GM12878 (cell line): ENCODE results near the gene OR5K1. TPM values are rescaled to one million over a fixed set of nuclear protein-coding genes. Genes with fewer than 3 reads are reported as not detected.

Source experiments
- ATAC-seq: fragments of 200-7000 bp; cut with Tn5 transposase; 3 replicates; pipeline ENCODE4 v1.9.1; 2020; ENCODE audit warnings: mild to moderate bottlenecking, moderate library complexity
- BruUV-seq: library from RNA; stranded (reverse); fragments of 400-500 nt; replicated peaks from 2 replicates; lab custom pipeline; 2021; lab: Mats Ljungman, UMichigan
- CTCF ChIA-PET: fragments of 300-600 bp; sonication (Branson Sonifier 250); formaldehyde crosslinking; extraction: SDS; loops from one replicate; lab custom pipeline; 2021; ENCODE audit warnings: inconsistent platforms; lab: Yijun Ruan, JAX
- POLR2A ChIA-PET: fragments of 350-600 bp; formaldehyde crosslinking; extraction: SDS; loops from one replicate; lab custom pipeline; 2021; ENCODE audit warnings: inconsistent platforms; lab: Charles Lee
- RAD21 ChIA-PET: fragments of 300-600 bp; sonication (Branson Sonifier 250); formaldehyde crosslinking; loops from one replicate; lab custom pipeline; 2023; ENCODE audit warnings: antibody characterized with exemption; ENCODE audit not compliant: unreplicated experiment; lab: Charles Lee
- SMC1A ChIA-PET: fragments of 300-600 bp; sonication (Branson Sonifier 250); formaldehyde crosslinking; loops from one replicate; lab custom pipeline; 2023; ENCODE audit not compliant: unreplicated experiment, uncharacterized antibody; lab: Charles Lee
- DNase-seq: peaks from one replicate; pipeline ENCODE4 v3.0.0-alpha.2; 2011; ENCODE audit warnings: low read depth, low spot score
- FAIRE-seq: peaks from 3 replicates; lab custom pipeline; 2011; peaks lifted over from hg19 to GRCh38; lab: Jason Lieb, UNC
- H2AFZ ChIP-seq: 2 replicates; pipeline ENCODE4 v1.6.0; 2011; ENCODE audit warnings: low read depth, low read length, control low read depth; ENCODE audit not compliant: control insufficient read depth
- H3K27ac ChIP-seq: 2 replicates; pipeline ENCODE4 v1.5.1; 2011; ENCODE audit warnings: control low read depth; ENCODE audit not compliant: control insufficient read depth, insufficient read depth
- H3K27me3 ChIP-seq, 2 experiments: replicated peaks in 1 of 2; 2 replicates each; pipeline versions ENCODE4 v1.6.0 to v1.6.1; 2011; ENCODE audit warnings: low read length in 1 of 2; ENCODE audit not compliant: control insufficient read depth in 2 of 2, insufficient read depth in 2 of 2
- H3K36me3 ChIP-seq, 2 experiments: 2 replicates each; pipeline ENCODE4 v1.5.1; 2011; ENCODE audit warnings: low read length in 1 of 2; ENCODE audit not compliant: control insufficient read depth in 2 of 2, insufficient read depth in 2 of 2
- H3K4me1 ChIP-seq: 2 replicates; pipeline ENCODE4 v1.6.1; 2011; ENCODE audit warnings: mild to moderate bottlenecking, low read length, moderate library complexity, mixed read lengths; ENCODE audit not compliant: control insufficient read depth, insufficient read depth
- H3K4me2 ChIP-seq: 2 replicates; pipeline ENCODE4 v1.6.0; 2011; ENCODE audit warnings: control low read depth; ENCODE audit not compliant: control insufficient read depth, insufficient read depth
- H3K4me3 ChIP-seq: fragments of 200-600 bp; sonication (generic); 2 replicates; pipeline ENCODE4 v1.5.1; 2016
- H3K79me2 ChIP-seq: 2 replicates; pipeline ENCODE4 v1.6.0; 2011; ENCODE audit warnings: low read length; ENCODE audit not compliant: control insufficient read depth, insufficient read depth
- H3K9ac ChIP-seq: 2 replicates; pipeline ENCODE4 v1.8.0; 2011; ENCODE audit warnings: low read length, control low read depth, mixed read lengths; ENCODE audit not compliant: control insufficient read depth, insufficient read depth
- H3K9me3 ChIP-seq: replicated peaks from 3 replicates; pipeline ENCODE4 v1.5.1; 2011; ENCODE audit warnings: mild to moderate bottlenecking, low read length; ENCODE audit not compliant: control insufficient read depth, insufficient read depth
- H4K20me1 ChIP-seq: 2 replicates; pipeline ENCODE4 v1.6.0; 2011; ENCODE audit not compliant: control insufficient read depth, insufficient read depth
- CBX3 ChIP-seq: fragments of 200-600 bp; sonication (generic); IDR thresholded peaks from 2 replicates; pipeline ENCODE4 v1.6.1; 2016; ENCODE audit warnings: low read depth, borderline replicate concordance
- CEBPZ ChIP-seq: fragments of 150-350 bp; IDR thresholded peaks from 2 replicates; pipeline ENCODE4 v1.6.1; 2016; ENCODE audit warnings: low read depth, low read length
- EGR1 ChIP-seq, 2 experiments: IDR thresholded peaks; 1 replicate in 1 of 2; 2 replicates in 1 of 2; pipeline ENCODE4 v1.6.1; 2011 to 2012; ENCODE audit warnings: low read depth in 2 of 2, low read length in 2 of 2, borderline replicate concordance in 1 of 2, mild to moderate bottlenecking in 1 of 2, moderate library complexity in 1 of 2
- KAT2A ChIP-seq: conservative IDR thresholded peaks from 2 replicates; pipeline ENCODE4 v1.6.1; 2011; ENCODE audit warnings: low read depth, low read length; ENCODE audit not compliant: control insufficient read depth
- KLF5 ChIP-seq: fragments of 450-650 bp; IDR thresholded peaks from 2 replicates; pipeline ENCODE4 v1.6.1; 2014; ENCODE audit warnings: mild to moderate bottlenecking; ENCODE audit not compliant: partially characterized antibody
- LARP7 ChIP-seq: fragments of 450-650 bp; IDR thresholded peaks from 2 replicates; pipeline ENCODE4 v1.6.1; 2017; ENCODE audit warnings: mild to moderate bottlenecking
- NKRF ChIP-seq: fragments of 450-650 bp; conservative IDR thresholded peaks from 2 replicates; pipeline ENCODE4 v1.6.1; 2017; ENCODE audit warnings: mild to moderate bottlenecking, moderate library complexity
- NR2F1 ChIP-seq: fragments of 450-650 bp; conservative IDR thresholded peaks from 2 replicates; pipeline ENCODE4 v1.6.1; 2017; ENCODE audit warnings: mild to moderate bottlenecking
- PBX3 ChIP-seq: IDR thresholded peaks from 2 replicates; pipeline ENCODE4 v1.6.1; 2011; ENCODE audit warnings: mild to moderate bottlenecking, low read depth, low read length, moderate library complexity; ENCODE audit not compliant: insufficient replicate concordance
- POU2F2 ChIP-seq: IDR thresholded peaks from 3 replicates; pipeline ENCODE4 v1.6.1; 2011; ENCODE audit warnings: low read depth, mild to moderate bottlenecking, low read length, borderline replicate concordance
- RFX5 ChIP-seq: IDR thresholded peaks from 2 replicates; pipeline ENCODE4 v1.6.1; 2011; ENCODE audit warnings: low read depth, low read length, improper control_type of control experiment
- SIX5 ChIP-seq: IDR thresholded peaks from 2 replicates; pipeline ENCODE4 v1.6.1; 2011; ENCODE audit warnings: mild to moderate bottlenecking, low read depth, low read length, moderate library complexity; ENCODE audit not compliant: severe bottlenecking
- SP1 ChIP-seq: IDR thresholded peaks from one replicate; pipeline ENCODE4 v1.6.1; 2011; ENCODE audit warnings: low read depth, low read length
- TBL1XR1 ChIP-seq: IDR thresholded peaks from 2 replicates; pipeline ENCODE4 v1.6.1; 2012; ENCODE audit warnings: low read depth, low read length, improper control_type of control experiment
- TCF7 ChIP-seq: IDR thresholded peaks from 2 replicates; pipeline ENCODE4 v1.6.1; 2014; ENCODE audit warnings: antibody characterized with exemption, borderline replicate concordance
- USF2 ChIP-seq: IDR thresholded peaks from 2 replicates; pipeline ENCODE4 v1.6.1; 2011; ENCODE audit warnings: low read depth, low read length, improper control_type of control experiment, borderline replicate concordance
- ZNF274 ChIP-seq: IDR thresholded peaks from one replicate; pipeline ENCODE4 v1.8.0; 2011; ENCODE audit not compliant: insufficient read length, insufficient read depth
- WGBS: methylation state at CpG from one replicate; pipeline ENCODE4 v1.1.6; 2016; ENCODE audit warnings: low lambda C conversion rate; ENCODE audit not compliant: insufficient replicate concordance, insufficient coverage; ENCODE audit errors: missing lambda C conversion rate; 5-methylcytosine and 5-hydroxymethylcytosine counted together
- in situ Hi-C: fragments of 300-500 bp; cut with MboI; formaldehyde crosslinking; loops from 9 replicates; pipeline ENCODE4 v1.14.3; 2018; ENCODE audit warnings: mixed read lengths
- intact Hi-C: fragments of 100-400 bp; cut with micrococcal nuclease; formaldehyde crosslinking; loops from one replicate; pipeline ENCODE4 v1.14.2; 2022; ENCODE audit not compliant: unreplicated experiment
- polyA plus RNA-seq, 11 experiments: library from polyadenylated mRNA; depleted of rRNA in 4 of 11; unstranded in 6 of 11; stranded (reverse) in 5 of 11; fragments of >200 nt; fragmentation: Nextera tagmentation in 4 of 11; fragmentation: Illumina TruSeq in 1 of 11; extraction: Ambion mirVana in 4 of 11; extraction: Trizol in 1 of 11; gene quantifications; 1 replicate in 1 of 11; 2 replicates in 10 of 11; pipeline versions ENCODE4 v1.2.1 to v1.2.3, GENCODE V29; 2011 to 2016; ENCODE audit warnings: inconsistent platforms in 2 of 11, missing spikeins in 2 of 11, low read depth in 1 of 11
- total RNA-seq, 4 experiments: library from RNA; depleted of rRNA in 3 of 4; stranded (reverse); fragments of >200 nt in 3 of 4; fragmentation: Illumina TruSeq in 1 of 4; extraction: Trizol in 1 of 4; gene quantifications; 2 replicates each; pipeline versions ENCODE4 v1.2.1 to v1.2.3, GENCODE V29; 2013 to 2021

The OR5K1 gene
- total and polyA plus RNA-seq, 10 of the 15 experiments (the other 5 are each of a cell fraction or from before 2014, with no cell fraction given): 0.50 TPM; not detected in 9

- no peaks in the 10 kb centered on the region for H4K20me1 ChIP-seq
- BruUV-seq: no TSS peak
- H3K79me2 ChIP-seq: no peaks in the 10 kb centered on the region
- H3K4me2 ChIP-seq: no peak overlapping the region
- no peak overlapping the region for H2AFZ ChIP-seq
- 77% methylated on average over 3 of the region's 3 CpGs for WGBS
- intact Hi-C loops (no loop called here), in situ Hi-C loops (no loop called here)
- ATAC-seq: no peak
- H3K27me3 ChIP-seq: no peaks in the 10 kb centered on the region
- no peaks in the 10 kb centered on the region for H3K36me3 ChIP-seq
- H3K27ac ChIP-seq: no peak overlapping the region
- H3K4me3 ChIP-seq: no peak overlapping the region
- ChIA-PET RAD21 (no interaction called here), POLR2A (no interaction called here), CTCF (interaction anchor here (1.1 kb wide), 1 partner anchor 17 kb away, joined by 3 read pairs; no protein-coding TSS in a partner anchor), SMC1A (interaction anchor here (0.6 to 2.0 kb wide), 6 partner anchors 13 to 104 kb away, joined by 3 to 10 read pairs (median 4); partner anchors contain the start of genes CLDND1 and OR5K1)
- DNase-seq: no peak
- H3K9ac ChIP-seq: no peak overlapping the region
- no peak for TF ChIP-seq KAT2A
- no peak for TF ChIP-seq SIX5
- no peak for TF ChIP-seq CEBPZ
- no peak for TF ChIP-seq NR2F1
- TF ChIP-seq RFX5: no peak
- TF ChIP-seq POU2F2: no peak
- no peak for TF ChIP-seq KLF5
- no peak for TF ChIP-seq CBX3
- no peak for TF ChIP-seq SP1
- no peak for TF ChIP-seq TCF7
- no peak for TF ChIP-seq TBL1XR1
- TF ChIP-seq USF2: no peak
- no peak for TF ChIP-seq PBX3
- TF ChIP-seq NKRF: no peak
- no peak for TF ChIP-seq LARP7
- no peak for TF ChIP-seq EGR1 (IDR thresholded peaks at IDR 0.05; ENCODE audit: borderline replicate concordance in 1 of 2, low read depth in 2 of 2, low read length in 2 of 2)
- TF ChIP-seq ZNF274: no peak
- FAIRE-seq: no peak
- H3K4me1 ChIP-seq: no peaks in the 10 kb centered on the region
- H3K9me3 ChIP-seq: peaks cover 3% of the 10 kb centered on the region; the same call in 2 of the 3 replicates
Measured at GRCh38 chr3:98483626-98484025, 20.6 kb downstream of the OR5K1 start.
